ENCODE results near the gene MAGI2. TPM values are rescaled to one million over a fixed set of nuclear protein-coding genes. Genes with fewer than 3 reads are reported as not detected.

Gene MAGI2
- polyA plus RNA-seq, 5 donors, result 5.3 to 7.8 (median 6.6) TPM

DNA sequence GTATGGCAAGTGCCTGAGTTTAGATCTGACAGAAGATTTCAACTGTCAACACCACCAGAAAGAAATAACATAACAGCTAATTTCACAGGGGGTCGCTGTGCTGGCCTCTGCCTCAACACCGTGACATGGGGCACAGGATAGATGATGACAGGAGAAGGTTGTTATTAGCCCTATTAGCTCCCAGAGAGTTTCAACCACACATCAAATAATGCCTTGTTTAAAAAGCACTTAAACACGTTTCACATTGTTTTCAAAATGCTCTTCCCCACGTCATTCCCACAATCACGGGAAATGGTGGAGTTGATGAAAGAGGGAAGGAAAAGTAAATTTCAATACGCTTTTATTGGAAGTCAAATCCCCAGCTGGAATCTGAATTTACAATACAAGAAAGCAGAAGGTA, 184.7 kb downstream of the MAGI2 start:
- DNase-seq, result no peak

GRCh38 chr7:79258826-79259225, 194.6 kb downstream of the MAGI2 start:
- no peak for DNase-seq

DNA sequence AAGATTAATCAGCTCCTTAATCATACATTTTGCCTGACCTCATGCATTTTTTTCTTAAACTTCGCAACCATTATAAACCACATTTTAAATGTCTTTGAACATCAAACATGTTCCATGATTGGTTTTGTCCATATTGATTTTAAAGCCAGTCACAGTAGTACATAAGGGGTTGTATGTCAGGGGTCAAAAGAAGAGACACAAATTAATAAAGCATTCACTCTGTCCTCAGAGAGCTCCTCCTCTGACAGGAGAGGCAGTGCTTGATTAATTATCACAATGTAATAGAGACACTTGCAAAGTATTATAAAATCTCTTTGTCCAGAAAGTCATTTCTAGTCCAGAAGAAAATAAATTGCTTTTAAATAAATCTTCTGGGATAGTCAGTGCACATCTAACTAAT, 195.5 kb downstream of the MAGI2 start:
- no peak for DNase-seq

GRCh38 chr7:79245623-79246249, 207.7 kb downstream of the MAGI2 start:
- no peak for DNase-seq

- DNase-seq, result no peak
Observed at GRCh38 chr7:79244482-79244881, 209.0 kb downstream of the MAGI2 start.

DNA sequence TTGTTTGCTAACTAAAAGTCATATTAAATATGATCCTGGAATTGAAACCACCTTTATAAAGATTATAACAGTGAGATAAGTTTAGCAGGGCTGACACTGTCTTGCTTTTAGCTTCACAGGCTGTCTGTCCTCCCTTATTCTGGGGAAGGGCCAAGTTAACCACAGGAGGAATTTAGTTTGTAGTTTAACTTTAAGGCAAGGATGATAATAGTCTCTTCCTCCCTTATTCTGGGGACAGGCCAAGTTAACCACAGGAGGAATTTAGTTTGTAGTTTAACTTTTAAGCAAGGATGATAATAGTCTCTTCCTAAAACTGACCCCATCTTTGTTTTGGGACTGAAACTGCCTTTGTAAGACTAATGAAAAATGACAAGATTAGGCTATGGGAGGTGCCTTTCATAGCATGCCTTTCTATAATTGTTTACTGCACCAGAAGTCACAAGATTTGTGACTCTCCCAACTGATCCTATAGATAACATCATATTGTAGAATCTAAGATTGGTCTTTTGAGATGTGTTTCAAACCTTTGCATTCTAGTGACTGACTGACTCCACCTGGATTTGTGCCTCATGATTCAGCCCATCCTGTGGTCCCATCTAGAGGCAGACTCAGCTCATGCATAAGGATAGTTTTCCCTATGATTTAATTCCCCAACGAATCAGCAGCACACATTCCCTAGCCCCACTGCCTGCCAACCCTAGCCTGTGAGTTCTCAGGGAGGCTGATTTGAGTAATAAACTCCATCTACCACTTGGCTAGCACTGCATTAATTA, 212.0 kb downstream of the MAGI2 start:
- no peak for DNase-seq

DNA sequence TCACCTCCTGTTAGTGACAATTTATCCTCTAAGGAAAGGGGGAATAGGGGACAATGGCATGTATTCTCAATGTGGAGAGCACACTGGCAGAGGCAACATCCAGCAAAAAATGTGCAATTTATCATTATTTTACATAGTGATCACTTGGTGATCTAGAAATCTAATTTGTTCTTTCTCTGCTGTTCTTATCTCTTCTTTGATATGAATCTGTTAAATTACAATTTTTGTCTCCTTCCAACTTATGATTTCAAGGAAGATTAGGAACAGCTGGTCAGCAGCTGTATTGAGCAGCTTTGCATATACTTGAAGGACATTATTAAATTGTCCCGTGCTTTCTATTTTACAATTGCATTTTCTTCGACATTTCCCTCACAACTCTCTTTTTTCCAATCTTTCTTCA, 213.1 kb downstream of the MAGI2 start:
- DNase-seq, result no peak

DNA sequence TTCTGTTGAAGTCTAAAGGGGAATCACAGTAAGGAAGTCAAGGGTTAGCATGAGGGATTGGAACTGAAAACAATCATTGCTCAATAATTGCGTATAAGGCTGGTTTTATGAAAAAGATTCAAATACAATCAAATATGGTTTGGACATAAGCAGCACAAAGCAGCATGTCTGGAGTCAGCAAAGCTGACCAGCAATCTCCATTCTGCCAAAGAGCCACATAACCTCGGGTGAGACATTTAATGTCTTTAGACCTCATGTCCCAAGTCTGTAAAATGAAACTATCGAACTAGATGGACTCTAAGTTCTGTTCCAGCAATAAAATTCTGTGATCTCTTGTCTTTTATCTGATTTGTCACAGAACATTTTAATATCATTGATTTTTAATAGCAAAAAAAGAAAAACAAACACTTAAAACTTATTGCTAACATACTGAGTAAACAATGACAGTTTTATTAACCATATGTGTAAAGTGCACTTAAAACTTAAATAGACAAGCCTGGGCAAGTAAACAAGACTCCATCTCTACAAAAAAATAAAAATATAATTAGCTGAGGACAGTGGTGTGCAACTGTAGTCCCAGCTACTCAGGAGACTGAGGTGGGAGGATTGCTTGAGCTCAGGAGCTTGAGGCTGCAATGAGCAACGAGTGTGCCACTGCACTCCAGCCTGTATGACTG, 217.0 kb downstream of the MAGI2 start:
- DNase-seq, result no peak

GRCh38 chr7:79227044-79227443, 226.4 kb downstream of the MAGI2 start:
- no peak for DNase-seq

DNA sequence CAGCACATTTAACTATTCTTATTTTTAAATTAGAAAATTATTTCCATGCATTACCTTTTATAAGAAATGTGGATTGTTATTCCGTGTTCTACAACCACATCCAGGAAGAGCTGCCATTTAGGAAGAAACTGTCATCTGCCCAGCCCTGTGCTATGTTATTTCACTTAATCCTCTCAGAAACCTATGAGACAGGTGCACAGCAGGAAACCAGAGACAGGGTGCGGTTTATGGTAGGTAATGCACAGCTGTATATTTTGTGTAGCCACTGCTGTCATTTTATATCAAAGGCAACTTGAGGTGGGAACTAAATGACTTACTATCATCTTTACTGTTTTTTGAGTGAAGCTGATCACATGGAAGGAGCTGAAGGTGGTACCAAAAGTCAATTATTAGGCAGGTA, 232.3 kb downstream of the MAGI2 start:
- no peak for DNase-seq

DNA sequence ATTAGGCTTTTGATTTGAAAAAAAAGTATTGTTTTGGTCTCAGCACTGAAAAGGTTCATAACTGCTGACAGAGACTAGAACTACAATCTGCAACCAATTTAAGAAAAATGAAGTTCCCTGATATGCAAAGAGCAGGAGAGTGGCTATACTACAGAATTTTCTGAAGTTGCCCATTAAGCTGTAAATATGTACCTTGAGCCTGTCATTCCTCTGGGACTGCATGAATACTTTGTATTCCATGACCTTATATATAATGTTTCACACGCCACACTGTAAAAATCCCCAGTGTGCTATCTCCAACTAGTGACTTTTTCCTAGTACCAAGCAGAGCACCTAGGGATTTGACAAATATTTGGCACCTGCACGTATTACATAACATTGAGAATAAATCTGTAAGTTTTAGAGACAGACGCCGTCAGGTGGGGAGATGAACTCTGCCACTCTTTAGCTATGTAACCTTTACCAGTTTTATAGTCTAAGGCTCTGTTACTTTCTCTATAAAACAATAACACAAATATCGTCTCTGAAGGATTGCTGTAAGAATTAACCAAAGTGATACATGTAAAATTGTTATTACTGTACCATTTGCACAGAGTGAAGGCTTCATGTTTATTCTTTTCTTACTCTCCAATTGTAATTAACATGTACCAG, 235.4 kb downstream of the MAGI2 start:
- no peak for DNase-seq

GRCh38 chr7:79217468-79217867, 236.0 kb downstream of the MAGI2 start:
- no peak for DNase-seq

DNA sequence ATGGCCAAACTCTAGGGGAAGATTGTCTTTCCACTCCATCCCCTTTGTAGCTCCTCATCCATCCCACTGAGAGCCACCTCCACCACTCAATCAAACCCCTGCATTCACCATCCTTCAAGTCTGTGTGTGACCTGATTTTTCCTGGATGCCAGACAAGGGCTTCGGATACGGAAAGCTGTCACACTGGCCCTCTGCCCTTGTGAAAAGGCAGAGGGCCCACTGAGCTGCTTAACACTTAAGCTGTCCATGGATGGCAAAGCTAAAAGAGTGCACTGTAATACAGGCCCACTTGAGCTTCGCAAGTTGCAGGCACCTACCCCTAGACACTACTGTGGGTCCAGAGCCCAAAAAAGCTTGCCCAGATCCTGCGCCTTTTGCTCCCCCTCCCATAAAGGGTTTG, 237.2 kb downstream of the MAGI2 start:
- DNase-seq, result no peak

DNA sequence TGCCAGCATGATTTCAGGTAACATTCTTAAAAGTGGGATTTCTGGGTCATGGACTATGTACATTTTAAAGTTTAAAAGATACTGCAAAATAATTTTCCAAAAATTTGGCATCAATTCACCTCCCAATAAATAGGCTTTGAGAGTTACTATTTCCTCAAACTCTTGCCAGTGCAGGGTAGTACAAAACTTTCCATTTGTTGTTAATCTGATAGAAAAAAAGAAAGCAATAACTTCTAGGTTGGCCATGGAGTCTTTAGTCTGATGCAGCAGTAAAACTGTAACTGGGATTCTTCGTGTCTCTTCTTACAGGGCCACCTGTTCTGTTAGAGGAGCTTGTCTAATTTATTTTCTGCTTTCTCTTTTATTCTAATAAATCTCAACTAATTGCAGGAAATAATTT, 241.1 kb downstream of the MAGI2 start:
- DNase-seq, result no peak

DNA sequence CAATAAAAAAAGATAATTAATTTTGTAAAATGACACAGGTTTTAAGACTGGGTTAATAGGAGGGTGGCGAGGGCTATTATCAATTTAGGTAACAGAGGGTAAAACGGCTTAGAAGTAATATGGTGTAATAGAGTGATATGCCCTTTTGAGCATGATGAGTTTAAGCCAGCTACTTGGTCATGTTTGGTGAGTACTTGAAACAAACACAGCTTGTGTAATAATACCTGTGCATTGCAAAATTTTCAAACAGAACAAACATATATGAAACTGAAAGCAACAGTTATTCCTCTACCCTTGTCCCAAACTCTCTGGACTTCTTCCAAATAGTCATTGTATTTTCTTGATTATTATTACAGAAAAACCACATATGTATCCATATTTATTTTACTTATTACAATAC, 241.7 kb downstream of the MAGI2 start:
- no peak for DNase-seq

- DNase-seq, result no peak
Observed at GRCh38 chr7:79199961-79200360, 253.5 kb downstream of the MAGI2 start.

DNA sequence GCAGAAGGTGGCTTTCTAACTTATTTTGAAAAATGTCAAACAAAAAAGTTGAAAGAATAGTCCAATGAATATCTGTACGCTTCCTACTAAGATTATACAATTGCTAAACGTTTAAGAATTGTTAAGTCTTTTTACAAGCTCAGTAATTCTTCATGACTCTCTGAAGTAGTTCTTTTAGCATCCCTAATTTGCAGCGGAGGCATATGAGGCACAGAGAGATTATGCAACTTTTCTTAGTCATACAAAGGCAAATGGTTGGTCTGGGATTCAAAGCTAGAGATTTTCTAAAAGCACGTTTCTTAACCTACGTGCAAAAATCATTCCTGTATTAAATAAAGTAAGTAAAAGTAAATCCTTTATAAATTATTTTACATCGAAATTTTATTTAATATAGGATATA, 254.2 kb downstream of the MAGI2 start:
- no peak for DNase-seq

- DNase-seq, result no peak
Observed at GRCh38 chr7:79185605-79186004, 267.9 kb downstream of the MAGI2 start.

DNA sequence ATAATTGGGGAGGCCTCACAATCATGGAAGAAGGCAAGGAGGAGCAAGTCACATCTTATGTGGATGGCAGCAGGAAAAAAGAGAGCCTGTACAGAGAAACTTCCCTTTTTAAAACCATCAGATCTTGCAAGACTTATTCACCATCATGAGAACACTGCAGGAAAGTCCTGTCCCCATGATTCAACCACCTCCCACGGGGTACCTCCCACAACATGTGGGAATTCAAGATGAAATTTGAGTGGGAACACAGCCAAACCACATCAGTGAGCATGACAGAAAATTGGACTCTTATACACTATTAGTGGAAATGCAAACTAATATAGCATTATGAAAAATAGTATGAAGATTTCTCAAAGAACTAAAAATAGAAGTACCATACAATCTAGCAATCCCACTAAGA, 271.2 kb downstream of the MAGI2 start:
- no peak for DNase-seq

DNA sequence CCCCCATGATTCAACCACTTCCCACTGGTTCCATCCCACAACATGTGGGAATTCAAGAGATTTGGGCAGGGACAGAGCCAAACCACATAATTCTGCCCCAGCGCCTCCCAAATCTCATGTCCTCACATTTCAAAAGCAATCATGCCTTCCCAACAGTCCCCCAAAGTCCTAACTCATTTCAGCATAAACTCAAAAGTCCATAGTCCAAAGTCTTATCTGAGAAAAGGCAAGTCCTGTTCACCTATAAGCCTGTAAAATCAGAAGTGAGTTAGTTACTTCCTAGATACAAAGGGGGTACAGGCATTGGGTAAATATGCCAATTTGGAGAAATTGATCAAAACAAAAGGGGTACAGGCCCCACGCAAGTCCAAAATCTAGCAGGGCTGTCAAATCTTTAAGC, 272.9 kb downstream of the MAGI2 start:
- DNase-seq, result no peak

- peak; percentile 28 for DNase-seq
Observed at GRCh38 chr7:79176859-79177477, 276.5 kb downstream of the MAGI2 start.

DNA sequence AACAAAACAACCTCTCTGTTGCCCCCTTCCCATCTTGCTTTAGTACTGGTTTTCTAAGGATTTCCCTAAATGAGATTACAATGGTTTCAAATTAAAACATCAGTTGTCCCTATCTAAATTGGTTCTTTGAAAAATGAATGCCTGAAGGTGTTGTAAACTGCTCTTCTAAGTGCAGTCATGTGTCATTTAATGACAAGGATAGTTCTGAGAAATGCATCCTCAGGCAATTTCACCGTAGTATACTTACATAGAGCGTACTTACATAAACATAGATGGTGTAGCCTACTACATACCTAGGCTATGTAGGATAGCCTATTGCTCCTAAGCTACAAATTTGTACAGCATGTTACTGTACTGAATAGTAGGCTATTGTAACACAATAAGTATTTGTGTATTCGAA, 278.1 kb downstream of the MAGI2 start:
- no peak for DNase-seq
